NCI-H2107 (cell line): ENCODE data around the gene WNT3A.
"Not testable (repeated sequence)": the region's sequence is repeated elsewhere in the genome, so short reads cannot be mapped to it uniquely, and the experiment has no call there.

ENCODE experiments used
- DNase-seq: peaks from one replicate; lab custom pipeline; 2025; lab: John Stamatoyannopoulos, UW

The WNT3A gene

GRCh38 chr1:228011721-228012311, 5.0 kb downstream of the WNT3A start:
- no peak for DNase-seq

GRCh38 chr1:228012555-228012954, 5.8 kb downstream of the WNT3A start:
- DNase-seq = no peak

- no peak for DNase-seq
Measured at GRCh38 chr1:228013131-228013934, 6.5 kb downstream of the WNT3A start.

GRCh38 chr1:228013935-228014930, 7.4 kb downstream of the WNT3A start:
- no peak for DNase-seq

GRCh38 chr1:228015276-228016180, 8.7 kb downstream of the WNT3A start:
- no peak for DNase-seq

GRCh38 chr1:228016181-228016510, 9.3 kb downstream of the WNT3A start:
- no peak for DNase-seq

- no peak for DNase-seq
Measured at GRCh38 chr1:228016653-228017355, 10.0 kb downstream of the WNT3A start.

GRCh38 chr1:228017356-228018124, 10.7 kb downstream of the WNT3A start:
- DNase-seq = no peak

GRCh38 chr1:228018125-228018398, 11.3 kb downstream of the WNT3A start:
- no peak for DNase-seq

- no peak for DNase-seq
Measured at GRCh38 chr1:228018961-228019721, 12.3 kb downstream of the WNT3A start.

- not testable (repeated sequence) for DNase-seq
Measured at GRCh38 chr1:228019722-228020083, 12.9 kb downstream of the WNT3A start.

GRCh38 chr1:228020686-228021354, 14.0 kb downstream of the WNT3A start:
- no peak for DNase-seq

- DNase-seq = no peak
Measured at GRCh38 chr1:228021355-228022030, 14.7 kb downstream of the WNT3A start.

GRCh38 chr1:228022571-228023293, 15.9 kb downstream of the WNT3A start:
- no peak for DNase-seq

GRCh38 chr1:228023294-228023639, 16.5 kb downstream of the WNT3A start:
- no peak for DNase-seq

GRCh38 chr1:228029281-228029680, 22.5 kb downstream of the WNT3A start:
- DNase-seq = no peak

GRCh38 chr1:228030451-228031201, 23.8 kb downstream of the WNT3A start:
- no peak for DNase-seq
